ENCODE results near the gene GRB2. TPM values are rescaled to one million over a fixed set of nuclear protein-coding genes. Genes with fewer than 3 reads are reported as not detected.

Gene GRB2
- total RNA-seq, 1 donor from 2014 or later: 102 TPM

GRCh38 chr17:75402026-75402425 lies 3.5 kb downstream of the GRB2 start:
- H3K4me3 ChIP-seq (ENCODE audit: low read depth, low read length): no peak overlapping the region
- H3K36me3 ChIP-seq (ENCODE audit: control insufficient read depth, insufficient read depth, low read length): no peaks in the 10 kb centered on the region
- TF ChIP-seq, protein P1, sequence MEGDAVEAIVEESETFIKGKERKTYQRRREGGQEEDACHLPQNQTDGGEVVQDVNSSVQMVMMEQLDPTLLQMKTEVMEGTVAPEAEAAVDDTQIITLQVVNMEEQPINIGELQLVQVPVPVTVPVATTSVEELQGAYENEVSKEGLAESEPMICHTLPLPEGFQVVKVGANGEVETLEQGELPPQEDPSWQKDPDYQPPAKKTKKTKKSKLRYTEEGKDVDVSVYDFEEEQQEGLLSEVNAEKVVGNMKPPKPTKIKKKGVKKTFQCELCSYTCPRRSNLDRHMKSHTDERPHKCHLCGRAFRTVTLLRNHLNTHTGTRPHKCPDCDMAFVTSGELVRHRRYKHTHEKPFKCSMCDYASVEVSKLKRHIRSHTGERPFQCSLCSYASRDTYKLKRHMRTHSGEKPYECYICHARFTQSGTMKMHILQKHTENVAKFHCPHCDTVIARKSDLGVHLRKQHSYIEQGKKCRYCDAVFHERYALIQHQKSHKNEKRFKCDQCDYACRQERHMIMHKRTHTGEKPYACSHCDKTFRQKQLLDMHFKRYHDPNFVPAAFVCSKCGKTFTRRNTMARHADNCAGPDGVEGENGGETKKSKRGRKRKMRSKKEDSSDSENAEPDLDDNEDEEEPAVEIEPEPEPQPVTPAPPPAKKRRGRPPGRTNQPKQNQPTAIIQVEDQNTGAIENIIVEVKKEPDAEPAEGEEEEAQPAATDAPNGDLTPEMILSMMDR (IDR thresholded peaks at IDR 0.05; ENCODE audit: insufficient read depth, low read length, severe bottlenecking): no peak
- no peaks in the 10 kb centered on the region for H3K27me3 ChIP-seq (ENCODE audit: control insufficient read depth, insufficient read depth, low read length)
- no peak for FAIRE-seq
- DNase-seq (ENCODE audit: low read depth): no peak

GRCh38 chr17:75400326-75400939 lies 5.0 kb downstream of the GRB2 start:
- Histone ChIP-seq H3K4me3 (ENCODE audit: low read depth, low read length) (no peak overlapping the region), H3K36me3 (ENCODE audit: control insufficient read depth, insufficient read depth, low read length) (no peaks in the 10 kb centered on the region), H3K27me3 (ENCODE audit: control insufficient read depth, insufficient read depth, low read length) (no peaks in the 10 kb centered on the region)
- no peak for DNase-seq (ENCODE audit: low read depth)
- no peak for FAIRE-seq
- TF ChIP-seq, protein P1 (IDR thresholded peaks at IDR 0.05; ENCODE audit: insufficient read depth, low read length, severe bottlenecking): no peak

GRCh38 chr17:75398279-75398678 lies 7.2 kb downstream of the GRB2 start:
- FAIRE-seq: no peak
- TF ChIP-seq, protein P1 (IDR thresholded peaks at IDR 0.05; ENCODE audit: insufficient read depth, low read length, severe bottlenecking): no peak
- H3K36me3 ChIP-seq (ENCODE audit: control insufficient read depth, insufficient read depth, low read length): no peaks in the 10 kb centered on the region
- H3K27me3 ChIP-seq (ENCODE audit: control insufficient read depth, insufficient read depth, low read length): no peaks in the 10 kb centered on the region
- H3K4me3 ChIP-seq (ENCODE audit: low read depth, low read length): no peak overlapping the region
- DNase-seq (ENCODE audit: low read depth): no peak

- DNase-seq (ENCODE audit: low read depth): no peak
- H3K36me3 ChIP-seq (ENCODE audit: control insufficient read depth, insufficient read depth, low read length): no peaks in the 10 kb centered on the region
- FAIRE-seq: no peak
- H3K27me3 ChIP-seq (ENCODE audit: control insufficient read depth, insufficient read depth, low read length): no peaks in the 10 kb centered on the region
- TF ChIP-seq, protein P1 (IDR thresholded peaks at IDR 0.05; ENCODE audit: insufficient read depth, low read length, severe bottlenecking): no peak
- H3K4me3 ChIP-seq (ENCODE audit: low read depth, low read length): no peak overlapping the region
Measured at GRCh38 chr17:75397217-75397616, 8.3 kb downstream of the GRB2 start.

DNA sequence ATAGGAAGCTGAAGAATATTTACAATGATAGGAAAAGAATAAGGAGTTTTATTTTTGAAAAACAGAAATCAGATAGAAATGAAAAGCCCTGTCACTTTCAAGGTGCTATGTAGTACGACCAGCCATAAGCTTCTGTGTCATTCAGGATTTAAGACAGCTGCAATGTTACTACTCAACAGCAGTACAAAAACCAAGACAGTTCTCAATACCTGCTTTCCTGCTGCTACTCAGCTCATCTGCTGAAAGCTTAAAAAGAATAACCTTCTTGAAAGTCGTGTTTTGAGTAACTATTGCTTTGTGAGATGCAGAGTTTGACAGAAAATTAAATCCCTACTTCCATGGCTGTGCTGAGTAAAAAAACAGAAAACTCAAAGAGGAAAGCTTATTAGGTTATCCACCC lies 8.7 kb downstream of the GRB2 start:
- Histone ChIP-seq H3K27me3 (ENCODE audit: control insufficient read depth, insufficient read depth, low read length) (no peaks in the 10 kb centered on the region), H3K36me3 (ENCODE audit: control insufficient read depth, insufficient read depth, low read length) (no peaks in the 10 kb centered on the region), H3K4me3 (ENCODE audit: low read depth, low read length) (no peak overlapping the region)
- no peak for DNase-seq (ENCODE audit: low read depth)
- no peak for FAIRE-seq
- TF ChIP-seq, protein P1 (IDR thresholded peaks at IDR 0.05; ENCODE audit: insufficient read depth, low read length, severe bottlenecking): no peak

GRCh38 chr17:75396025-75396424 lies 9.5 kb downstream of the GRB2 start:
- no peaks in the 10 kb centered on the region for H3K27me3 ChIP-seq (ENCODE audit: control insufficient read depth, insufficient read depth, low read length)
- no peak for FAIRE-seq
- no peaks in the 10 kb centered on the region for H3K36me3 ChIP-seq (ENCODE audit: control insufficient read depth, insufficient read depth, low read length)
- DNase-seq (ENCODE audit: low read depth): no peak
- TF ChIP-seq, protein P1 (IDR thresholded peaks at IDR 0.05; ENCODE audit: insufficient read depth, low read length, severe bottlenecking): no peak
- H3K4me3 ChIP-seq (ENCODE audit: low read depth, low read length): no peak overlapping the region

Data from bronchial epithelial cell (primary cell).